ENCODE measurements around the gene CDK17. TPM values are rescaled to one million over a fixed set of nuclear protein-coding genes. Genes with fewer than 3 reads are reported as not detected.
A peak's percentile ranks its signal among the peaks of the same experiment; 100 is the strongest.

Gene CDK17
- total and polyA plus RNA-seq, 2 experiments from 2014 or later, result 29.3 to 62.7 TPM

GRCh38 chr12:96228566-96229248 lies 171.5 kb downstream of the CDK17 start:
- 79% methylated on average over 12 of the region's 12 CpGs for WGBS, 2 experiments (ENCODE audit: low coverage in 1 of 2, low lambda C conversion rate in 2 of 2, missing lambda C conversion rate in 2 of 2)

More at GRCh38 chr12:96228566-96229248, 171.5 kb downstream of the CDK17 start:
- in situ Hi-C loops (cut with MboI), result no loop called here
- Histone ChIP-seq H3K79me2 (ENCODE audit: insufficient read depth) (peaks cover 99% of the 10 kb centered on the region), H3K4me1 (ENCODE audit: insufficient read depth) (peaks cover 11% of the 10 kb centered on the region), H4K20me1 (ENCODE audit: insufficient read depth) (no peaks in the 10 kb centered on the region), H3K4me2 (ENCODE audit: unreplicated experiment) (no peak overlapping the region), H2AFZ (no peak overlapping the region), H3K27me3 (replicated peaks; ENCODE audit: insufficient read depth) (no peaks in the 10 kb centered on the region), H3K4me3 (no peak overlapping the region), H3F3A (ENCODE audit: insufficient read depth) (peaks cover 32% of the 10 kb centered on the region), H3K9me3 (ENCODE audit: low read depth) (no peaks in the 10 kb centered on the region), H3K9ac (peak overlapping the region; percentile 32; the same call in 1 of the 2 replicates), H3K9me2 (ENCODE audit: insufficient read depth) (no peaks in the 10 kb centered on the region), H3K27ac (peak overlapping the region; percentile 61), H3K36me3 (ENCODE audit: low read depth) (peaks cover 19% of the 10 kb centered on the region; the same call in 1 of the 2 replicates)
- TF ChIP-seq EZH2phosphoT487 (IDR thresholded peaks at IDR 0.05; ENCODE audit: insufficient read depth, low read depth) (no peak), EZH2 (IDR thresholded peaks at IDR 0.05; ENCODE audit: insufficient read depth, poor library complexity, severe bottlenecking) (no peak)
- no peak for DNase-seq

Small RNAs within 50 kb of the gene (small RNA-seq; reads per million reads assigned to genes)
- not detected for gene RN7SKP11 (ENCODE audit: low read depth, low replicate concordance)
- not detected for gene RNU4-24P (ENCODE audit: low read depth, low replicate concordance)

Other genes starting within 250 kb of the CDK17 start
- gene ELK3, start 206.1 kb downstream of the CDK17 start, total RNA-seq (2014; rRNA removed; shearing (Covaris generic)), result 27.1 and 31.9 TPM in 2 replicates
- 48.9 and 51.9 TPM in 2 replicates for gene ELK3, start 206.1 kb downstream of the CDK17 start, polyA plus RNA-seq (2016; fragmentation: Nextera tagmentation; extraction: Ambion mirVana)
- 0.32 and 2.0 TPM in 2 replicates for gene CFAP54, start 89.1 kb upstream of the CDK17 start, total RNA-seq (2014; rRNA removed; shearing (Covaris generic))
- gene CFAP54, start 89.1 kb upstream of the CDK17 start, polyA plus RNA-seq (2016; fragmentation: Nextera tagmentation; extraction: Ambion mirVana), result 1.0 and 1.2 TPM in 2 replicates